Smooth muscle cell (in vitro differentiated cells): Measurements from ENCODE around the gene TCF20. TPM values are rescaled to one million over a fixed set of nuclear protein-coding genes. Genes with fewer than 3 reads are reported as not detected.

ENCODE experiments used
- DNase-seq: peaks from one replicate; lab custom pipeline; 2025; ENCODE audit not compliant: unreplicated experiment; lab: John Stamatoyannopoulos, UW
- H2AFZ ChIP-seq: fragments of 200-600 bp; sonication (generic); 2 replicates; pipeline ENCODE4 v1.6.0; 2016; ENCODE audit warnings: antibody characterized with exemption, low read depth, mild to moderate bottlenecking
- H3F3A ChIP-seq: fragments of 200-600 bp; sonication (generic); 2 replicates; pipeline ENCODE4 v1.6.0; 2017; ENCODE audit warnings: antibody characterized with exemption, low read depth
- H3K27ac ChIP-seq: fragments of 200-600 bp; sonication (generic); 2 replicates; pipeline ENCODE4 v1.5.1; 2016; ENCODE audit warnings: low read depth, mild to moderate bottlenecking
- H3K27me3 ChIP-seq: fragments of 200-600 bp; sonication (generic); 2 replicates; pipeline ENCODE4 v1.6.1; 2016; ENCODE audit warnings: low read depth, mild to moderate bottlenecking
- H3K36me3 ChIP-seq: fragments of 200-600 bp; sonication (generic); 2 replicates; pipeline ENCODE4 v1.5.1; 2016; ENCODE audit warnings: low read depth
- H3K4me1 ChIP-seq: fragments of 200-600 bp; sonication (generic); 2 replicates; pipeline ENCODE4 v1.5.1; 2016; ENCODE audit warnings: low read depth
- H3K4me2 ChIP-seq: fragments of 200-600 bp; sonication (generic); 2 replicates; pipeline ENCODE4 v1.6.0; 2016; ENCODE audit warnings: mild to moderate bottlenecking
- H3K4me3 ChIP-seq: fragments of 200-600 bp; sonication (generic); 2 replicates; pipeline ENCODE4 v1.5.1; 2016; ENCODE audit warnings: mild to moderate bottlenecking
- H3K79me2 ChIP-seq: fragments of 200-600 bp; sonication (generic); 2 replicates; pipeline ENCODE4 v1.6.0; 2016; ENCODE audit warnings: low read depth, mild to moderate bottlenecking
- H3K9ac ChIP-seq: fragments of 200-600 bp; sonication (generic); 2 replicates; pipeline ENCODE4 v1.6.0; 2016; ENCODE audit warnings: low read depth
- H3K9me3 ChIP-seq: fragments of 200-600 bp; sonication (generic); replicated peaks from 2 replicates; pipeline ENCODE4 v1.5.1; 2016; ENCODE audit warnings: low read depth
- H4K20me1 ChIP-seq: fragments of 200-600 bp; sonication (generic); 2 replicates; pipeline ENCODE4 v1.6.0; 2016; ENCODE audit warnings: low read depth
- CTCF ChIP-seq: fragments of 200-600 bp; sonication (generic); IDR thresholded peaks from 2 replicates; pipeline ENCODE4 v1.5.1; 2017; ENCODE audit warnings: borderline replicate concordance, mild to moderate bottlenecking, antibody characterized with exemption; ENCODE audit not compliant: insufficient read depth, poor library complexity, severe bottlenecking
- WGBS: methylation state at CpG from one replicate; pipeline ENCODE4 v1.1.7; 2016; ENCODE audit warnings: low lambda C conversion rate; 5-methylcytosine and 5-hydroxymethylcytosine counted together
- polyA plus RNA-seq: library from polyadenylated mRNA; unstranded; fragments of >200 nt; fragmentation: Nextera tagmentation; extraction: Ambion mirVana; gene quantifications from 2 replicates; pipeline ENCODE4 v1.2.1, GENCODE V29; 2016
- total RNA-seq: library from RNA; depleted of rRNA; stranded (reverse); fragments of >200 nt; gene quantifications from 2 replicates; pipeline ENCODE4 v1.2.3, GENCODE V29; 2014

Gene TCF20
- total and polyA plus RNA-seq, 2 experiments from 2014 or later, result 3.7 to 23.3 TPM

- whole genome bisulfite sequencing, result 91% methylated on average over 4 of the region's 4 CpGs
- Histone ChIP-seq H3K9me3 (no peaks in the 10 kb centered on the region), H3K4me1 (peaks cover 8% of the 10 kb centered on the region), H3K27ac (no peak overlapping the region), H2AFZ (no peak overlapping the region), H3K9ac (no peak overlapping the region), H3K4me2 (no peak overlapping the region), H4K20me1 (peaks cover 33% of the 10 kb centered on the region), H3K36me3 (no peaks in the 10 kb centered on the region), H3K4me3 (no peak overlapping the region), H3F3A (no peaks in the 10 kb centered on the region), H3K79me2 (no peaks in the 10 kb centered on the region), H3K27me3 (peaks cover 17% of the 10 kb centered on the region)
- no peak for TF ChIP-seq CTCF
- DNase-seq, result no peak
Observed at GRCh38 chr22:42281706-42282251, 11.3 kb upstream of the TCF20 start.

GRCh38 chr22:42281284-42281683 is 10.8 kb upstream of the TCF20 start:
- no peak for DNase-seq
- H3K9ac ChIP-seq, result no peak overlapping the region
- peaks cover 33% of the 10 kb centered on the region for H4K20me1 ChIP-seq
- no peaks in the 10 kb centered on the region for H3K9me3 ChIP-seq
- 96% methylated on average over 10 of the region's 10 CpGs for WGBS
- no peaks in the 10 kb centered on the region for H3K79me2 ChIP-seq
- no peak overlapping the region for H3K4me3 ChIP-seq
- H3F3A ChIP-seq, result no peaks in the 10 kb centered on the region
- H3K27me3 ChIP-seq, result peaks cover 17% of the 10 kb centered on the region
- peaks cover 13% of the 10 kb centered on the region for H3K4me1 ChIP-seq
- no peak overlapping the region for H3K4me2 ChIP-seq
- H3K36me3 ChIP-seq, result no peaks in the 10 kb centered on the region
- no peak for TF ChIP-seq CTCF
- no peak overlapping the region for H2AFZ ChIP-seq
- H3K27ac ChIP-seq, result no peak overlapping the region

GRCh38 chr22:42280836-42281235 is 10.4 kb upstream of the TCF20 start:
- Histone ChIP-seq H3K4me2 (no peak overlapping the region), H3K27me3 (peaks cover 17% of the 10 kb centered on the region), H3K9ac (no peak overlapping the region), H3K79me2 (no peaks in the 10 kb centered on the region), H3K9me3 (no peaks in the 10 kb centered on the region), H3K27ac (no peak overlapping the region), H3K36me3 (no peaks in the 10 kb centered on the region), H3K4me1 (peaks cover 15% of the 10 kb centered on the region), H2AFZ (no peak overlapping the region), H3F3A (no peaks in the 10 kb centered on the region), H4K20me1 (peaks cover 33% of the 10 kb centered on the region), H3K4me3 (no peak overlapping the region)
- DNase-seq, result no peak
- 95% methylated on average over 5 of the region's 5 CpGs for WGBS
- no peak for TF ChIP-seq CTCF

GRCh38 chr22:42280140-42280539 is 9.7 kb upstream of the TCF20 start:
- H3K27me3 ChIP-seq, result peaks cover 17% of the 10 kb centered on the region
- H2AFZ ChIP-seq, result no peak overlapping the region
- H3F3A ChIP-seq, result no peaks in the 10 kb centered on the region
- H4K20me1 ChIP-seq, result peaks cover 31% of the 10 kb centered on the region
- H3K79me2 ChIP-seq, result no peaks in the 10 kb centered on the region
- 98% methylated on average over 9 of the region's 9 CpGs for WGBS
- TF ChIP-seq CTCF, result no peak
- no peak overlapping the region for H3K9ac ChIP-seq
- H3K9me3 ChIP-seq, result no peaks in the 10 kb centered on the region
- no peak overlapping the region for H3K4me2 ChIP-seq
- no peak overlapping the region for H3K27ac ChIP-seq
- H3K4me3 ChIP-seq, result no peak overlapping the region
- peaks cover 20% of the 10 kb centered on the region for H3K4me1 ChIP-seq
- H3K36me3 ChIP-seq, result no peaks in the 10 kb centered on the region
- no peak for DNase-seq
